ENCODE measurements around the gene APLF.
"Not testable (repeated sequence)": the region's sequence is repeated elsewhere in the genome, so short reads cannot be mapped to it uniquely, and the experiment has no call there.

APLF gene

DNA sequence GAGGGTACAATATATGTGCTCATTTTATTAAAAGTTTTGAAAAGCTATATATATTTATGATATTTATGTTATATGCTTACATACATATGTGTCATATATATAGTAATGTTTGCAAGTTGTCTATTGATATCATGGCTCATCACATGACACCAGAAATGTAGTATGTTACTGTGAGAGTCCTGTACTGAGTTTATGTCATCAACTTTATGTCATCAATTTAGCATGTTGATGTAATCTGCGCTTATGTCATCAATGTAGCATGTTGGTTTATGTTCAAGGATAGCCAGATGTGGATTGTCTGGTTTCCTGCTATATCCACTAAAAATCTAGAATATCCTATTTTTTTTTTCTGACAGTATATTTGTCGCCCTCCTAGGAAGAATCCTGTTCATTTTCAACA is 77.4 kb downstream of the APLF start:
- H3K4me3 ChIP-seq (replicated peaks; ENCODE audit: low read depth, low read length) = no peak overlapping the region
- TF ChIP-seq, protein P1, sequence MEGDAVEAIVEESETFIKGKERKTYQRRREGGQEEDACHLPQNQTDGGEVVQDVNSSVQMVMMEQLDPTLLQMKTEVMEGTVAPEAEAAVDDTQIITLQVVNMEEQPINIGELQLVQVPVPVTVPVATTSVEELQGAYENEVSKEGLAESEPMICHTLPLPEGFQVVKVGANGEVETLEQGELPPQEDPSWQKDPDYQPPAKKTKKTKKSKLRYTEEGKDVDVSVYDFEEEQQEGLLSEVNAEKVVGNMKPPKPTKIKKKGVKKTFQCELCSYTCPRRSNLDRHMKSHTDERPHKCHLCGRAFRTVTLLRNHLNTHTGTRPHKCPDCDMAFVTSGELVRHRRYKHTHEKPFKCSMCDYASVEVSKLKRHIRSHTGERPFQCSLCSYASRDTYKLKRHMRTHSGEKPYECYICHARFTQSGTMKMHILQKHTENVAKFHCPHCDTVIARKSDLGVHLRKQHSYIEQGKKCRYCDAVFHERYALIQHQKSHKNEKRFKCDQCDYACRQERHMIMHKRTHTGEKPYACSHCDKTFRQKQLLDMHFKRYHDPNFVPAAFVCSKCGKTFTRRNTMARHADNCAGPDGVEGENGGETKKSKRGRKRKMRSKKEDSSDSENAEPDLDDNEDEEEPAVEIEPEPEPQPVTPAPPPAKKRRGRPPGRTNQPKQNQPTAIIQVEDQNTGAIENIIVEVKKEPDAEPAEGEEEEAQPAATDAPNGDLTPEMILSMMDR (IDR thresholded peaks at IDR 0.05; ENCODE audit: low read depth, low read length, missing control alignments) = no peak
- DNase-seq (ENCODE audit: extremely low read depth, low read depth) = no peak

DNA sequence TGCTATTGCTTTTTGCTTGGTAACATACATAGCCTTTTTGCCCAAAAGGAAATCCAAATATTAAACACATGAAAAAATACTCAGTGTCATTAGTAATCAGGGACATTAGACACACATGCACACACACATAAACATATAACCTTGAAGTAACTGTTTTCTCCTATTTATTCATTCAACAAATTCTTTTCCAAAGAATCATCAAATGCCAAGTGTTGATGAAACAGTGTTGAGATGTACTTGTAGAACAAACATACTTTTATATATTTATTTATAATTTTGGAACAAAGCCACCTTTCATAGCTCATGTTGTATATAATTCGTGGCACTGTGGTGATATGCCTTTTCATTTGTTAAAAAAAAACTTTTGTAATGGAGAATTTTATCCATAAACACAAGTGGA is 81.0 kb downstream of the APLF start:
- TF ChIP-seq, protein P1 (IDR thresholded peaks at IDR 0.05; ENCODE audit: low read depth, low read length, missing control alignments) = no peak
- no peak overlapping the region for H3K4me3 ChIP-seq (replicated peaks; ENCODE audit: low read depth, low read length)
- no peak for DNase-seq (ENCODE audit: extremely low read depth, low read depth)

DNA sequence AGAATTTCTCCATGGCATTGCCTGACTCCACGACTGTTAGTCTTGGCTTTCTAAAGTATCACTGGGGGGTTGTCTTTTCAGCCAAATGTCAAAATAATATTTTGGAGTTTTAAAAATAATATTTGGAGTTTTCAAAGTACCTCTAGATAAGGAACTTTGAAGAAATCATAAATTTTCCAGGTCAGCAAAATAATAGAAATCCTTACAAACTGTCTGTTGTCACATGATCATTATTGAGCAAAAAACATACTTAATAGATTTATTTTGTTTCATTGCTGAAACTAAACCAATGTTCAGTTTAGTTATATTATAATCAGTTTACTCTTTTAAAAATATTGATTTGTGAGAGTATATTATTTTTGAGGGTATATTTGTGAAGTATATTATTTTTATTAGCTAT is 85.7 kb downstream of the APLF start:
- DNase-seq (ENCODE audit: extremely low read depth, low read depth) = no peak
- no peak overlapping the region for H3K4me3 ChIP-seq (replicated peaks; ENCODE audit: low read depth, low read length)
- TF ChIP-seq, protein P1 (IDR thresholded peaks at IDR 0.05; ENCODE audit: low read depth, low read length, missing control alignments) = no peak

DNA sequence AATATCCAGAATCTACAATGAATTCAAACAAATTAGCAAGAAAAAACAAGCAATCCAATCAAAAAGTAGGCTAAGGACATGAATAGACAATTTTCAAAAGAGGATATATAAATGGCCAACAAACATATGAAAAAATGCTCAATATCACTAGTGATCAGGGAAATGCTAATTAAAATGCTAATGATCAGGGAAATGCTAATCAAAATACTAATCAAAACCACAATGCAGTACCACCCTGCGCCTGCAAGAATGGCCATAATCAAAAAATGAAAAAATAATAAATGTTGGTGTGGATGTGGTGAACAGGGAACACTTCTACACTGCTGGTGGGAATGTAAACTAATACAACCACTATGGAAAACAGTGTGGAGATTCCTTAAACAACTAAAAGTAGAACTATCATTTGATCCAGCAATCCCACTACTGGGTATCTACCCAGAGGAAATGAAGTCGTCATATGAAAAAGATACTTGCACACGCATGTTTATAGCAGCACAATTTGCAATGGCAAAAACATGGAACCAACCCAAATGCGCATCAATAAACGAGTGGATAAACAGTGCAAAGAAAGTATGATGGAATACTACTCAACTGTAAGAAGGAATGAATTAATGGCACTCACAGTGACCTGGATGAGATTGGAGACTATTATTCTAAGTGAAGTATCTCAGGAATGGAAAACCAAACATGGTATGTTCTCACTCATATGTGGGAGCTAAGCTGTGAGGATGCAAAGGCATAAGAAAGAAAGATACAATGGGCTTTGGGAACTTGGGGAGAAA is 88.2 kb downstream of the APLF start:
- DNase-seq (ENCODE audit: extremely low read depth, low read depth); H3K4me3 ChIP-seq (replicated peaks; ENCODE audit: low read depth, low read length): not testable (repeated sequence)

DNA sequence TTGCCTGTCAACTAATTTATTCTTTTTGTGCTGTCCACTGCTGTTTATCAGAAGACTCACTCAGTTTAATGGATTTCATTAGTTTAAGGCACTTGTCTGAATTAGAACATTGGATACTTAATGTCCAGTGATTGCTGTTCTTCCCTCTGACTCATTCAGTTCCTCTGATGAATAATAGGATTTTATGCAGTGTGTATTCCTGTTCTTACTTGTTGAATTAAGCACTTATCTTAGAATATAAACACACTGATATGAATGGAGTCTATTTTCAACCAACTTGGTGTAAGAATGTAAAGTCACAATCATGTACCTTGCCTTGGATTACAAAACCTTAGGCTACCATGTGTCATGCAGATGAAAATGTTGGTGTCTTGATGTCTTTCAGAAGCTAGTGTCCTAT is 89.0 kb downstream of the APLF start:
- TF ChIP-seq, protein P1 (IDR thresholded peaks at IDR 0.05; ENCODE audit: low read depth, low read length, missing control alignments) = no peak
- DNase-seq (ENCODE audit: extremely low read depth, low read depth) = no peak
- no peak overlapping the region for H3K4me3 ChIP-seq (replicated peaks; ENCODE audit: low read depth, low read length)

DNA sequence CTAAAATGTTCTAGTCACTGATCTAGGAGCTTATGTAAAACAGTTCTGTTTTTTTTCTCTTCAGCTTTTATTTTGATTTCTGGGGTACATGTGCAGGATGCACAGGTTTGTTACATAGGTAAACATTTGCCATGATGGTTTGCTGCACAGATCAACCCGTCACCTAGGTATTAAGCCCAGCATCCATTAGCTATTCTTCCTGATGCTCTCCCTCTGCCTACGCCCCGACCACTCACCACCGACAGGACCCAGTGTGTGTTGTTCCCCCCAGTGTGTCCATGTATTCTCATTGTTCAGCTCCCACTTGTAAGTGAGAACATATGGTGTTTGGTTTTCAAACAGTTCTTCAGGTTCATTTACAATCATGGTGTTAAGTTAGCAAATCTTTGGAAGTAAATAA is 91.2 kb downstream of the APLF start:
- DNase-seq (ENCODE audit: extremely low read depth, low read depth) = no peak
- H3K4me3 ChIP-seq (replicated peaks; ENCODE audit: low read depth, low read length) = no peak overlapping the region
- TF ChIP-seq, protein P1 (IDR thresholded peaks at IDR 0.05; ENCODE audit: low read depth, low read length, missing control alignments) = no peak

DNA sequence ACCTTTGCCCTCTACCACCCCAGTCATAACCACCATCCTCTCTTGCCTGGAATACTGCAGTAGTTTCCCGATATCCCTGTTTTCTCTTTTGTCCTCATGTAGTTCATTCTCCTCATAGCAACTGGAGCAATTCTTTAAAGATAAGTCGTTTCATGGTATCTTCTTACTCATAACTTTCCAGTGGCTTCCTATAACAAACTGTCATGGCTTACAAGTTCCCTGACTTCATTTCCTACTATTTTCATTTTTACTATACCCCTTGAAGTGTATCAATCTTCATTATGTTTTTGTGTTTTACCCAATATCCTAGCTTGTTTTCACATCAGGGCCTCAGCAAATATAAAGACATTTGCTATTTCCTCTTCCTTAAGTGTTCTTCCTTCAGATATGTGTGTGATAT is 92.3 kb downstream of the APLF start:
- TF ChIP-seq, protein P1 (IDR thresholded peaks at IDR 0.05; ENCODE audit: low read depth, low read length, missing control alignments) = no peak
- no peak for DNase-seq (ENCODE audit: extremely low read depth, low read depth)
- no peak overlapping the region for H3K4me3 ChIP-seq (replicated peaks; ENCODE audit: low read depth, low read length)

Data from HFF-Myc (cell line).